ENCODE results near the gene ZFP36L2.

Gene ZFP36L2

GRCh38 chr2:43226955-43227829, 786 bp upstream of the ZFP36L2 start (continued):
- TF ChIP-seq ZNF830 (tag by site-specific recombination; IDR thresholded peaks at IDR 0.05; ENCODE audit: low read depth) (no peak), SP2 (tag by site-specific recombination; IDR thresholded peaks at IDR 0.05) (0 out of 2 replicates have a peak, but pooled peaks have one; percentile 25), ZNF449 (tag by site-specific recombination; IDR thresholded peaks at IDR 0.05) (peak; percentile 99), ZNF48 (tag by site-specific recombination; IDR thresholded peaks at IDR 0.05) (no peak), EGR2 (tag by site-specific recombination; IDR thresholded peaks at IDR 0.05; ENCODE audit: low read depth) (peak; percentile 39), ZBTB8A (tag by site-specific recombination; IDR thresholded peaks at IDR 0.05) (peak; percentile 83), HOXC10 (CRISPR knock-in tag; IDR thresholded peaks at IDR 0.05) (no peak), ZSCAN30 (tag by site-specific recombination; IDR thresholded peaks at IDR 0.05) (no peak), ZBTB20 (tag by site-specific recombination; IDR thresholded peaks at IDR 0.05) (peak; percentile 76), ZNF624 (tag by site-specific recombination; IDR thresholded peaks at IDR 0.05) (no peak), SCRT1 (tag by site-specific recombination; IDR thresholded peaks at IDR 0.05; ENCODE audit: borderline replicate concordance) (no peak), ZNF398 (tag by site-specific recombination; IDR thresholded peaks at IDR 0.05) (peak; percentile 11; the same call in 1 of the 2 replicates), ZNF24 (tag by site-specific recombination; IDR thresholded peaks at IDR 0.05) (no peak; the same call in 1 of the 2 replicates), KLF8 (tag by site-specific recombination; IDR thresholded peaks at IDR 0.05) (peak; percentile 71; the same call in 1 of the 2 replicates), ZNF555 (tag by site-specific recombination; conservative IDR thresholded peaks at IDR 0.05) (no peak), GLIS2 (tag by site-specific recombination; IDR thresholded peaks at IDR 0.05) (0 out of 2 replicates have a peak, but pooled peaks have one; percentile 3), ZSCAN16 (tag by site-specific recombination; IDR thresholded peaks at IDR 0.05) (peak; percentile 95), ZFP37 (tag by site-specific recombination; IDR thresholded peaks at IDR 0.05) (peak; percentile 43; the same call in 1 of the 2 replicates), ZNF394 (tag by site-specific recombination; IDR thresholded peaks at IDR 0.05; ENCODE audit: borderline replicate concordance) (no peak), SCRT2 (tag by site-specific recombination; IDR thresholded peaks at IDR 0.05) (peak; percentile 94), KLF1 (tag by site-specific recombination; IDR thresholded peaks at IDR 0.05) (peak; percentile 71), ZNF548 (tag by site-specific recombination; IDR thresholded peaks at IDR 0.05) (no peak), ZNF521 (tag by site-specific recombination; IDR thresholded peaks at IDR 0.05) (no peak), GLIS1 (tag by site-specific recombination; IDR thresholded peaks at IDR 0.05) (peak; percentile 53; the same call in 1 of the 2 replicates), ZNF248 (tag by site-specific recombination; IDR thresholded peaks at IDR 0.05) (no peak), ZNF335 (tag by site-specific recombination; conservative IDR thresholded peaks at IDR 0.05) (peak; percentile 74), ZNF341 (tag by site-specific recombination; IDR thresholded peaks at IDR 0.05; ENCODE audit: low read depth) (peak; percentile 37), ZNF654 (tag by site-specific recombination; IDR thresholded peaks at IDR 0.05; ENCODE audit: low read depth) (no peak), ZNF514 (tag by site-specific recombination; IDR thresholded peaks at IDR 0.05) (no peak), ZNF785 (tag by site-specific recombination; IDR thresholded peaks at IDR 0.05) (no peak)
- TF ChIP-seq, protein P1, sequence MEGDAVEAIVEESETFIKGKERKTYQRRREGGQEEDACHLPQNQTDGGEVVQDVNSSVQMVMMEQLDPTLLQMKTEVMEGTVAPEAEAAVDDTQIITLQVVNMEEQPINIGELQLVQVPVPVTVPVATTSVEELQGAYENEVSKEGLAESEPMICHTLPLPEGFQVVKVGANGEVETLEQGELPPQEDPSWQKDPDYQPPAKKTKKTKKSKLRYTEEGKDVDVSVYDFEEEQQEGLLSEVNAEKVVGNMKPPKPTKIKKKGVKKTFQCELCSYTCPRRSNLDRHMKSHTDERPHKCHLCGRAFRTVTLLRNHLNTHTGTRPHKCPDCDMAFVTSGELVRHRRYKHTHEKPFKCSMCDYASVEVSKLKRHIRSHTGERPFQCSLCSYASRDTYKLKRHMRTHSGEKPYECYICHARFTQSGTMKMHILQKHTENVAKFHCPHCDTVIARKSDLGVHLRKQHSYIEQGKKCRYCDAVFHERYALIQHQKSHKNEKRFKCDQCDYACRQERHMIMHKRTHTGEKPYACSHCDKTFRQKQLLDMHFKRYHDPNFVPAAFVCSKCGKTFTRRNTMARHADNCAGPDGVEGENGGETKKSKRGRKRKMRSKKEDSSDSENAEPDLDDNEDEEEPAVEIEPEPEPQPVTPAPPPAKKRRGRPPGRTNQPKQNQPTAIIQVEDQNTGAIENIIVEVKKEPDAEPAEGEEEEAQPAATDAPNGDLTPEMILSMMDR (tag by site-specific recombination; IDR thresholded peaks at IDR 0.05) = peak; percentile 93
- TF ChIP-seq, protein P2, sequence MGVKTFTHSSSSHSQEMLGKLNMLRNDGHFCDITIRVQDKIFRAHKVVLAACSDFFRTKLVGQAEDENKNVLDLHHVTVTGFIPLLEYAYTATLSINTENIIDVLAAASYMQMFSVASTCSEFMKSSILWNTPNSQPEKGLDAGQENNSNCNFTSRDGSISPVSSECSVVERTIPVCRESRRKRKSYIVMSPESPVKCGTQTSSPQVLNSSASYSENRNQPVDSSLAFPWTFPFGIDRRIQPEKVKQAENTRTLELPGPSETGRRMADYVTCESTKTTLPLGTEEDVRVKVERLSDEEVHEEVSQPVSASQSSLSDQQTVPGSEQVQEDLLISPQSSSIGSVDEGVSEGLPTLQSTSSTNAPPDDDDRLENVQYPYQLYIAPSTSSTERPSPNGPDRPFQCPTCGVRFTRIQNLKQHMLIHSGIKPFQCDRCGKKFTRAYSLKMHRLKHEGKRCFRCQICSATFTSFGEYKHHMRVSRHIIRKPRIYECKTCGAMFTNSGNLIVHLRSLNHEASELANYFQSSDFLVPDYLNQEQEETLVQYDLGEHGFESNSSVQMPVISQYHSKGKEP (tag by site-specific recombination; IDR thresholded peaks at IDR 0.05) = no peak
- TF ChIP-seq, protein P3, sequence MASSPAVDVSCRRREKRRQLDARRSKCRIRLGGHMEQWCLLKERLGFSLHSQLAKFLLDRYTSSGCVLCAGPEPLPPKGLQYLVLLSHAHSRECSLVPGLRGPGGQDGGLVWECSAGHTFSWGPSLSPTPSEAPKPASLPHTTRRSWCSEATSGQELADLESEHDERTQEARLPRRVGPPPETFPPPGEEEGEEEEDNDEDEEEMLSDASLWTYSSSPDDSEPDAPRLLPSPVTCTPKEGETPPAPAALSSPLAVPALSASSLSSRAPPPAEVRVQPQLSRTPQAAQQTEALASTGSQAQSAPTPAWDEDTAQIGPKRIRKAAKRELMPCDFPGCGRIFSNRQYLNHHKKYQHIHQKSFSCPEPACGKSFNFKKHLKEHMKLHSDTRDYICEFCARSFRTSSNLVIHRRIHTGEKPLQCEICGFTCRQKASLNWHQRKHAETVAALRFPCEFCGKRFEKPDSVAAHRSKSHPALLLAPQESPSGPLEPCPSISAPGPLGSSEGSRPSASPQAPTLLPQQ (tag by site-specific recombination; IDR thresholded peaks at IDR 0.05) = peak; percentile 60
